ENCODE data around the gene DPEP2NB.
"Not testable (repeated sequence)": the region's sequence is repeated elsewhere in the genome, so short reads cannot be mapped to it uniquely, and the experiment has no call there.

DPEP2NB gene, protein sequence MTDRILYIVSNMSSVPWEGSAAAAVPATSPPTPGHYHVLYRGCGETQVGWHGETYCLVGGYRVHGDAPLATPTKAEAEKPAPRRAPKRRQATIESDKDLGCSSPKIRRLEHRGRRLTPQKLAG

DNA sequence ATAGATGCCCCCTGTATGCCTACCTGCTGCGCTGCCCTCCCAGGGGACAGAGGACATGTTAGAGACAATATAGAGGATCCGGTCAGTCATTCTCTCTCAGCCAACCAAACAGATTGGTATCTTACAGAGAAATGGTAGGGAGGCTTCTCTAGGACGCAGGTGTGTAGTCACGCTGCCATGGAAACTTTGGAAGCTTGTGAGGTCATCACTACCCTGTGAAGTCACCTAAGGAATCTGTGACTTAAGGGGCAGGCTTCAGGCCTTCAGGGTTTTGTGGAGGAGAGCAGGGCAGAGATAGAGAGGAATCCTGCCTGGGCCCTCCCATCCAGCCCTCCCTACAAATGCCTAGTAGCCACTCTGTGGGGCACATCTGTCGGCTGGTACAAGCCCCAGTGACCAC lies at the start of gene DPEP2NB:
TSS of gene DPEP2NB (minus strand) at position 231 of the 400 bp plus-strand sequence. CDS start at position 90, 141 bp downstream.
- no peak for DNase-seq

DNA sequence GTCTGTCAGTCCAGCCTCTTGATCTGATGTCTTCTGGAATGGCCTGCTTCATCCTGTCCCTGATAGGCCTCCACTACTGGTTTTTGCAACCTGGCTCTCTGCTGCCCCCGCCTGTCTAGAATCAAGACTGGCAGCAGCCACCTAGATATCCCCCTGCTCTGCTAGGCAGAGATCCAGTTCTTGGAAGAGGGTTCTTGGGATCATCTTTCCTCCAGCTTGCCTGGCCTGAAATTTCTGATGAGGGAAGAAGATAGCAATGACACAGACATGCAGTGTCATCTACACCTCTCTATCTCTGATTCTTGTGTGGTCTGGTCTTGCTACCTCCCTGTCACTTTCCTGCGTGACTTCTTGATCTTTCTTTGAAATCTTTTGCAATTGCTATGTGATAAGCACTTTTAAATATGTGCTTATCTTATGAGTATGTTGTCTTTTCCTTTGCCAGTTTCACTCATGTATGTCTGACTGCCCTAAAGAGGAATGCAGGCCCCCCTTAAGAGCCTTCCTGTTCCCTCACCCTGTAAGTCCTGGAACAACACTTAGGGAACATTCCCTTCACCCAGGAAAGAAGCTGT lies 49.2 kb upstream of the DPEP2NB start:
- peak; percentile 54 for DNase-seq

DNA sequence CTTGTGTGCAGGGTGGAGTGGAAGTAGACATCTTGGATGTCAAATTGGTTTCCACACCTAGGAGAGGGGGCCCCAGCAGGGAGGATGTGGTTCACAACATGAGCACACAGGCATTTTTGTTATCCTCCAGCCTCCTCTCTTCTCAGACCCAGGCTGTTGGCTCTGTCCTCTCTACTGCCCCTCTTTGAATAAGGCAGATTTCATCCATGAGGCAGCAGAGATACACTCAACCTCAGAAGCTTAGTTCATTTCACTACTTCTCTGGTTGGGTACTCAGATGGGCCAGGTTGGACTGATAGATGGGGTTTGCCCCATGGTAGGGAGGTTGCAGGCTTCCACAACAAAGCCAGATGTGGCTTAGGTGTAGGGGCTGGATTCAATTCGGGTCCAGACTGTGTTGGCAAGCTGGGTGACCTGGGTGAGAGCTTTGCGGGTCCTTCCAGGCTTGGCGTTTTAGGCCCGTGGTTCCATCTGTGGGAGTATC lies 47.2 kb upstream of the DPEP2NB start:
- no peak for DNase-seq

DNA sequence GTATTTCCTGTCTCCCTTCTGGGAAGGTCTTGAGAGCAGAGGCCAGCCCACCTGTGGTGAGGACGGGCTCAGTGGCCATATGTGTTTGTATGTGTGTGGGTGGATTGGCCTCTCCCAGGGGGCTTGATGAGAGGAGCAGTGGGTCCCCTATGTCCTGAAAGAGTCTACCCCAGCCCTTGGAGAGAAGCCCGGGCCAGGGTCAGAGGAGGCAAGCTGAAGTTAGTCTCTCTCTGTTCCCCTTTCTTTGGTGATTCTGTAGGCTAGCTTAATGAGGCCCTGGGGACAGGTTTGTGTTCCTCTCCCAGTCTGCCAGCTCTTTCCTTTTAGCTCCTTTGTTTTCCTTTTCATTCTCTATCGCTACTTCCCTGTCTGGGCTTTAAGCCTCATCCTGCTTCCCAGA lies 45.7 kb upstream of the DPEP2NB start:
- DNase-seq: no peak

DNA sequence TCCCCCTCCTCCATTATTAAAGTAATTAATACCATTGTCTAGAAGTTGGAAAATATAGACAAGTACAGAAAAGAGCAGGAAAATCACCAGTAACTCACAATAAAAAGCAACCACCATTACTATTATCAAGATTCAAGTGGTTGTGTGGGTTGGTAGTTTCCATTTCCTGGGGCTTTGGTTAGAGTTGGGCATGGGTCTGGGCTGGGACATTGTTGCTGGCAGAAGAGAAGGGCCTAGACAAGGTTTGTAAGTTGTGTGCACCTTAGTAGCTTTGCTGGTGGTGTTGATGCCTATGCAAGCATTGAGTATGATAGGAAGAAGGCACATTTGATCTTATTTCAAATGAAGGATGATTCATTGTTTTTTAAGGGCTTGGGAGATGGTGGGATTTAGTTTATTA lies 44.1 kb upstream of the DPEP2NB start:
- DNase-seq: no peak

DNA sequence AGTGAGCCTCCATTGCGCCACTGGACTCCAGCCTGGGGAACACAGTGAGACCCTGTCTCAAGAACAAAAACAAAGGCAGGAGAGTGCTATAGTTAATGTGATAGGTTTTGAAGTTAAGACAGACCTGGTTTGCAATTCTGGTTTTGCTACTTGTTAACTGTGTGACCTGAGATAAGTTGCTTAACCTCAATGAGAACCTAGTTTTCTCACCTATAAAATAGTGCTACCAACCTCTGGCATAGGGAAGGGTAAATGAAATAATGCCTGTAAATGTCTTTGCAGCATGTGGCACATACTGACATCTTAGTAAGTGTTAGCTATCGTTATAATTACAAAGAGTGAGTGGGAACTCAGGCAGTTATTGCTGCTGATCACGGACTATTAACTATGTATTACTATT lies 39.7 kb upstream of the DPEP2NB start:
- DNase-seq: no peak

DNA sequence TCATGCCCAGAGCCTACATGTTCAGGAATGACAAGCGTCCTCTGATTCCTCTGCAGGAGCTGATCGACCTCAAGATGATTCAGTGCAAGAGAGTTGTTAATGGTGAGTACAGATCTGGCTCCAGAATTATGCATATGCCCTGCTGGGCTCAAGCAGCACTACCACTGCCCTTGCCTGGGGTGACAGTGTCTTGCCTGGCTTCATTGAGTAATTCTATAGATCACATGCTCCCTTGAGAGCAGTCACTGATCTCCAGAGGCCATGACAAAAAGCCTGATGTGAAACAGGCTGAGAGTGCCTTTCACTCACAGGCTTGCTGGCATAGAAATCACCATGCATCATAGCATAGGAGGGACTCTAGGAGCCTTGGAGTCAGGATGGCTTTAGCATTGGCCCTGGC lies 33.7 kb upstream of the DPEP2NB start:
- DNase-seq: no peak

DNA sequence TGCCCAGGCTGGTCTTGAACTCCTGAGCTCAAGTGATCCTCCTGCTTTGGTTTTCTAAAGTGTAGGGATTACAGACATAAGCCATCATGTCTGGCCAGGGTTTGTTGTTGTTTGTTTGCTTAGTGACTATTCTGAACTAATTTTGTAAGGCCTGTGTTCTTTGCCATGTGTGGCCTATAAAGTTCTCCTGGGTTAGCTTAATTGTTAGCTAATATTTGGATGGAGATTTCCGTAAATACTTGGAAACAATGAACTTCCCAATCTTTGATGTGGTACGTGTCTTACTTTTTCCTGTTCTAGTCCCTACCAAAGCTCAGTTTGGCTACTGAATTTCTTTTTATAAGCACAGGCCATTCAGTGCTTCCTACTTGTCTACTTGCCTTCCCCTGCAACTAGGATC lies 32.3 kb upstream of the DPEP2NB start:
- DNase-seq: no peak

DNA sequence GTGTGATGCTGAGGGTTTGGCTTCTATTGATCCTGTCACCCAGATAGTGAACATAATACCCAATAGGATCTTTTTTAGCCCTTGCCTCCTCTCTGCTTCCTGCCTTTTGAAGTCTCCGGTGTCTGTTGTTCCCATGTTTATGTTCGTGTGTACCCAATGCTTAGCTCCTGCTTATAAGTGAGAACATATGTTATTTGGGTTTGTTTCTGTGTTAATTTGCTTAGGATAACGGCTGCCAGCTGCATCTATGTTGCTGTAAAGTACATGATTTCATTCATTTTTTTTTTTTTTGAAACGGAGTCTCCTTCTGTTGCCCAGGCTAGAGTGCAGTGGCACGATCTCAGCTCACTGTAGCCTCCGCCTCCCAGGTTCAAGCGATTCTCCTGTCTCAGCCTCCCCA lies 30.4 kb upstream of the DPEP2NB start:
- DNase-seq: no peak

DNA sequence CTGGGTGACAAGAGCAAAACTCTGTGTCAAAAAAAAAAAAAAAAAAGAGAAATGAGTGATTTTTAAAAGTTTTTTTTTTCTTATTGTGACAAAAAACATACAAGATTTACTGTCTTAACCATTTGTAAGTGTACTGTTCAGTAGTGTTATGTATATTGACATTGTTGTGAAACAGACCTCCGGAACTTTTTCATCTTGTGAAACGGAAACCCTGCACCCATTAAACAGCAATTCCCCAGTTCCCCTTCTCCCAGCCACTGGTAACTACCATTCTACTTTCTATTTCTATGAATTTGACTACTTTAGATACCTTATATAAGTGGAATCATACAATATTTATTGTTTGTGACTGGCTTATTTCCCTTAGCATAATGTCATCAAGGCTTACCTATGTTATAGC lies 26.1 kb upstream of the DPEP2NB start:
- DNase-seq: no peak

DNA sequence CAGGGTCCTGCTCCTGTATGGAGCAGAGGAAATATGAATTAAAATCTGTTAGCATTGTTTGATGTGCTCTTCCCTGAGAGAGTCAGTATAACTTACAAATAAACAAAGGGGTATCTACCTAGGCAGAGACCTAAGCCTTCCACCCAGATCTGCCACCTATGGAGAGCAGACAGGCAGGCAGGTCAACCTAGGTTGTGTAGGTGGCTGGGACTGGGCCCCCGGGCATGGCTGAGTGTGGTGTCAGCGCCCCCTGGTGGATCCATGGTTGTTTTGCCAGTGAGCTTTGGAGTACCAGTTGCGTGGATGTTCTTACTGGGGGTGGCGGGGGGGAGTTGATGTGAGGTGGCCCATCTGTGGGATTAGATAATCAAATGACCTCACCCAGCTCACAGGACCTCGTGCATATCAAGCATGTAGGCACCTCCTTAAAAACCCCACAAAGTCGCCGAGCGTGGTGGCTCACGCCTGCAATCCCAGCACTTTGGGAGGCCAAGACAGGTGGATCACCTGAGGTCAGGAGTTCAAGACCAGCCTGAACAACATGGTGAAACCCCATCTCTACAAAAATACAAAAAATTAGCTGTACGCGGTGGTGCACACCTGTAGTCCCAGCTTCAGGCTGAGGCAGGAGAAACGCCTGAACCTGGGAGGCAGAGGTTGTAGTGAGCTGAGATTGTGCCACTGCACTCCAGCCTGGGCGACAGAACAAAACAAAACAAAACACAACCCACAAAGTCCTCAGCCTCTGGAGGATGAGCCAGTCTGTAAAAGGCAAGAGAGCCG lies 25.0 kb upstream of the DPEP2NB start:
- peak; percentile 8 for DNase-seq

DNA sequence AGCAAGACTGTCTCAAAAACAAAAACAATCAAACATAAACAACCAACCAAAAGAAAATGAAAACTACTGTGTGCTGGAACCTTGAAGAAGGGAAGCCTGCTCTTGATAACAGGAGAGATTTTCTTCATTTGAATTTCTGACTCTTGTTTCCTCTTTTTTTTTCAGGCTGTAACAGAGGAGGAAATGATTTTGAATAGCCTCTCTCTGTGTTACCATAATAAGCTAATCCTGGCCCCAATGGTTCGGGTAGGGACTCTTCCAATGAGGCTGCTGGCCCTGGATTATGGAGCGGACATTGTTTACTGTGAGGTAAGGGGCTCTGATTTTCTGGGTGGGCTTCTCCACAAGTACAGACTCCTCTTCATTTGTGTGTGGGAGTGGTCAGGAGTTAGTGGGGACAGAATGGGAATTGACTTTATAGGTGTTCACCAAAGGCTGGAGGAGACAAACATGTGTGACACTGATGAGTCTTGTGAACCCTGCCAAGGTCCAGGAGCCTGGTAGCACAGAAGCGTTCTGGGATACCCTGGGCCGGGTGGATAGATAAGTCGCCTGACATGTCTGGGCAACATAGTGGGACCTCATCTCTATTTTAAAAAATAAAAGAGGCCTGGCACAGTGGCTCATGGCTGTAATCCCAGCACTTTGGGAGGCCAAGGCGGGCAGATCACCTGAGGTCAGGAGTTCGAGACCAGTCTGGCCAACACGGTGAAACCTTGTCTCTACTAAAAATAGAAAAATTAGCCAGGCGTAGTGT lies 22.3 kb upstream of the DPEP2NB start:
- no peak for DNase-seq

DNA sequence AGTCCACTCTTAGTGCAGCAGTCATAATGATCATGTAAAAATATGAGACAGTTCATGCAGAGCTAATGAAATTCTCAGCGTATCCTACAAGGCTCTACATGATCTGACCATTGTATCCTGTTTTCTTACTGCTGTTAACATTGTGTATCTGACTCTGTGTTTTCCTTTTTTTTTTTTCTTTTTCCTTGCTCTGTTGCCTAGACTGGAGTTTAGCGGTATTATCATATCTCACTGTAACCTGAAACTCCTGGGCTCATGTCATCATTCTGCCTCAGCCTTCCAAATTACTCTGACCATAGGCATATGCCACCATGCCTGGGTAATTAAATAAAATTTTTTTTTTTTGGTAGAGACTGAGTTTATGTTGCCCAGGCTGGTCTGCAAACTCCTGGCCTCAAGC lies 19.5 kb upstream of the DPEP2NB start:
- DNase-seq: no peak

DNA sequence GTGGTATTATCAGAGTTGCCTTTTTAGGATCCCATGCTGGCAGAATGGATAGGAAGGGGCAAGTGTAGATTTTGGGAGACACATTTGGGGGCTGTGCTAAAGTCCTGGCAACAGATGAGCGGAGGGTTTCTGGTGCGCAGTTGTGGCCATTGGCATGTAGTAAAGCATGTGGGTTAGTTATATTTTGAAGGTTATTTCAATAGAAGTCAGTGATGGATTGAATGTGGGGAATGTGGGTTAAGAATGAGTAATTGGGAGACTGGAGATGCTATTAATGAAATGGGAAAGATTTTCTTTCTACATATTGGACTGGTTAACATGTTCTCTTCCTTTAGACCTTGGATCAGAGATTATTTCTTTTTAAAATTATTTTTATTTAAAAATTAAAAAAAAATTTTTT lies 17.4 kb upstream of the DPEP2NB start:
- no peak for DNase-seq

DNA sequence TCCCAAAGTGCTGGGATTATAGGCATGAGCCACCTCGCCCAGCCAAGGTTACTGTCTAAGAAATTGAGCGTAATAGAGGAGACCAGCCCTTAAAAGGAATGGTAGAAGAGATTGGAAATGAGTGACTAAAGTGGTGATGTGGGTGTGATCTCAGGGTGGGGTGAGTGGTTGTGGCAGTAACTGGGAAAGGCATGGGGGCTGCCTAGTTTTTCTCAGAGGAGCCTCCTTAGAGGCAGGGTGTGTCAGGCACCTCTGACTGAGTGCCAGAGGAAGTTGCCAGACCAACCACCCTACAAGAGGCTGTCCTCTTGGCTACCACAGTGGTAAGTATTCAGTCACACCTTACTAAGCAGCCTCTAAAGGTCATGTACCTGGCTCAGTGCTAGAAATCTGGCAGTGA lies 16.2 kb upstream of the DPEP2NB start:
- no peak for DNase-seq

DNA sequence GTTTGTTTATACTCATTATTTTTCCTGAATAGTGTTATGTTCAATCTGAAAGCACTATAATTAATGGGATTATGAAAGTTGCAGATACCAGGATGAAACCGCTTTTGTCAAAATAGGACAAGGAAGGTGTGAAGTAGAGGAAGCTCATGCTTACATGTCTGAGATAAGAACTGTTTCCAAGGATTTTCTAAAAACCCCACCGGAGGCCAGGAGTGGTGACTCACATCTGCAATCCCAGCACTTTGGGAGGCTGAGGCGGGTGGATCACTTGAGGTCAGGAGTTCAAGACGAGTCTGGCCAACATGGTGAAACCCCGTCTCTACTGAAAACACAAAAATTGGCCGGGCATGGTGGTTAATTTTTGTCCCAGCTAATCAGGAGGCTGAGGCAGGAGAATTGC lies 14.4 kb upstream of the DPEP2NB start:
- not testable (repeated sequence) for DNase-seq

DNA sequence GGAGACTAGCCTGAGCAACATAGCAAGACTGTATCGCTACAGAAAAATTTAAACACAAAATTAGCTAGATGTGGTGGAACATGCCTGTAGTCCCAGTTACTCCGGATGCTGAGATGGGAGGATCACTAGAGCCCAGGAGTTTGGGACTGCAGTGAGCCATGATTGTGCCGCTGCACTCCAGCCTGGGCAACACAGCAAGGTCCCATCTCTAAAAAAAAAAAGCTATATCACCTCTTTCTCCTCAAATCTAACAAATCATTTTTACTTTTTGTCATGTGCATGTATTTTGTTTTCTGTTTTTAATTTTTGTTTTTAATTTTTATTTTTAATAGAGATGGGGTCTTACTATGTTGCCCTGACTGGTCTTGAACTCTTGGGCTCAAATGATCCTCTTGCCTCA lies 13.3 kb upstream of the DPEP2NB start:
- DNase-seq: no peak

DNA sequence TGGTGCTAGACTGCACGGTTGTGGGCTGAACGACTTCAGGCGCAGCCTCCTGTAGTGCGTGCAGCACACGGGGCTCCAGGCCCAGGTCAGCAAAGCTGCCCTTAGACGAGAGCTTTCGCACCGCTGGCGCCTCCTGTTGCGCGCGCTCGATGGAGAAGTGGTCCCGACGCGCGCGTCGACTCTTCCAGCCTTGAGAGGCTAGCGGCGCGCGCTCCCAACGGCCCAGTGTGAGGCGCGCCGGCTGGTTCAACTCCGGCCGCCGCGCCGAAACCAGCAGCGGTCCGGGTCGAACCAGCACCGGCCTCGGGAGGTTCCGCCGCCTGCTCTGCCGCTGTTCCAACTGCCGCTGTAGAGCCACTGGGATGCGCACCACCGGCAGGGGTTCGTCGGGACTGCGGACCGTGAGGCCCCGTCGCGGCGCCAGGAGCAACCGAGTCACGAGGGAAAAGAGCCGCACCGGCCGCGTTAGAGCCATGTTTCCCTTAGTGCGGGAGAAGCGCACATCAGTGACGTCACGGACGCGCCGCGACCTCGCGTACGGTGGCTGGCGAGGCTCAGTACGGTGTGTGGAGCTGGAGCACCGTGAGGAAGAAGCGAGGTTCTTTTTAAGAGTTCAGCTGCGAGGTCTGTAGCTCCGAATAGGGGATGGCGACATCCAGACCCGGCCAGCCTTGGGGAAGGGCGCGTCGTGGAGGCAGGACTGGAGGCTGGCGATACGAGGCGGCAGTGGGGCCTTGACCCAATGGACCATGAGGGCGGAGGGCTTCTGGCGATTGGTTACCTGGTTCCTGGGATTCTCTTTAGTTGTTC lies 7.2 kb upstream of the DPEP2NB start, which contains the start of the genes DDX28 and DUS2:
TSS of gene DDX28 (minus strand) at position 505 of the 810 bp plus-strand sequence. CDS start at position 475, 30 bp downstream.
TSS of gene DUS2 (plus strand) at position 557 of the 810 bp plus-strand sequence. CDS start 14,740 bp downstream, outside the sequence.
- peak; percentile 70 for DNase-seq

DNA sequence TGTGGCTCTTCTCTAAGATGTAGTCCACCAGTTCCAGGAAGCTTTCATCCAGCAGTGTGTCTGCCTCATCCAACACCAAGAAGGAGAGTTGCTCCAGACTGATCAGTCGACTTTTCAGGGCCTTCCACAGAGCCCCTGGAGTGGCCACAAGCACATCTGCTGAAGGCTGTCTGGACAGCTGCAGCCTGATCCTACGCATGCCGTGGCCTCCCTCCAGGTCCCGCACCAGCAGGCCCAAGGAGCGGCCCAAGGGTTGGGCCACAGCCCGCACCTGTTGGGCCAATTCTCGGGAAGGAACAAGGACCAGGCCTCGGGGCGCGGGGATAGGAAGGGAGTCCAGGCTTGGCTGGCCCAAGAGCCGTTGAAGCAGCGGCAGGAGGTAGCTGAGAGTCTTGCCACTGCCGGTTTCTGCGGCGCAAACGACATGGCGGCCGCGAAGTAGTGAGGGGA lies 6.6 kb upstream of the DPEP2NB start:
- no peak for DNase-seq

DNA sequence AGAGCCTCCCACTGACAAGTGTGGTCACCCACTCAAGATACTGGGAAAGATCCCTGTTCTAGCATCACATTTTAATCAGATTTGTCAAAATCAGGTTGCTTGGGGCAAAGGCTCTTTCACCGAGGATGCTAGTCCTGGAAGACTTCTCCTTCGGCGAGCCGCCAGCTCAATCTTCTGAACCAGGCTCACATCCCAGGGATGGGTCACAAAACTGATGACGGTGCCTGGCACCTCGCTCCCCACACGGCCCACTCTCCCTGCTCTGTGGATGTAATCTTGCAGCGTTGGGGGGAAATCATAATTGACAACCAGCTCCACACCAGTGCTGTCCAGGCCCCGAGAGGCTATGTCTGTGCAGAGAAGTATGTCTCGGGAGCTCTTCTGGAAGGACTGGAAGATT lies 5.8 kb upstream of the DPEP2NB start:
- no peak for DNase-seq

DNA sequence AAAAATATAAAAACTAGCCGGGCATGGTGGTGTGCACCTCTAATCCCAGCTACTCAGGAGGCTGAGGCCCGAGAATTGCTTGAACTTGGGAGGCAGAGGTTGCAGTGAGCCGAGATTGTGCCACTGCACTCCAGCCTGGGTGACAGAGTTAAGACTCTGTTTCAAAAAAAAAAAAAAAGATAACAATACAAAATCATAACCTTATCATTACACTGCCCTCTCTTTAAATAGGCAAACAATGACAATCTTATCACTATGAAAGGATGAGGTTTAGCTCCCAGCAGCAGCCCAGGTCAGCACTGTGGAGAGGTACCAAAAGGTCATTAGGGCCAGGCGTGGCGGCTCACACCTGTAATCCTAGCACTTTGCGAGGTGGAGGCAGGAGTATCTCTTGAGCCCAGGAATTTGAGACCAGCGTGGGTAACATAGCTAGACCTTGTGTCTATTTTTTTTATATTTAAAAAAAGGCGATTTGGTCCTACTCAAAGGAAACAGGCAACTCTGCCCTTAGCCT lies 3.5 kb upstream of the DPEP2NB start:
- DNase-seq: no peak

DNA sequence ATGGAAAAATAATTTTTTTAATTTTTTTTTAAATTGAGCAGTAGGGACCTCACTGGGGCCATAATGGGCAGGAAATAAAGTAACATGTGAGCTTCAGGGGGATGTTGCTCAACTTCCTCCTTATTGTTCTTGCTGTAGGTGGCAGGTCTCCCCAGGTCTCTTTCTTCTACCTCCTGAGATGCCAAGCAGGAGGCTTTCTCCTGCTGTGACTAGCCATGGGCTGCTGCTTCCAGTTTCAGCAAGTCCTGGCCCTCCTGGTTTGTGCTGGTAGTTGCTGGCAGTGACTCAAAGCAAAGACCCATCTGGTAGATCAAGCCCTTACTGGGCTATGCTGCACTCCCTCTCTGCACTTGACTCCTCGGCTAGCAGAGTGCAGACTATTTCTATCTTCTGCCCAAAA lies 2.3 kb downstream of the DPEP2NB start:
- no peak for DNase-seq
